ENCODE results near the gene CDKL1.

The CDKL1 gene

GRCh38 chr14:50407111-50407812 is 10.6 kb upstream of the CDKL1 start:
- Histone ChIP-seq H3K4me1 (ENCODE audit: insufficient read depth, low read length) (no peaks in the 10 kb centered on the region), H4K20me1 (ENCODE audit: insufficient read depth, low read length) (no peaks in the 10 kb centered on the region), H3K9ac (ENCODE audit: low read depth, low read length) (no peak overlapping the region), H3K9me3 (ENCODE audit: insufficient read depth, low read length, severe bottlenecking) (no peaks in the 10 kb centered on the region), H3K4me3 (ENCODE audit: low read depth in 1 of 2, low read length in 2 of 2) (no peak overlapping the region), H3K27me3 (ENCODE audit: insufficient read depth, low read length, poor library complexity) (no peaks in the 10 kb centered on the region), H3K36me3 (ENCODE audit: insufficient read depth, low read length) (no peaks in the 10 kb centered on the region), H3K79me2 (ENCODE audit: insufficient read depth, low read length) (no peaks in the 10 kb centered on the region), H2AFZ (ENCODE audit: low read depth, low read length) (no peak overlapping the region), H3K27ac (ENCODE audit: low read length) (no peak overlapping the region), H3K4me2 (ENCODE audit: insufficient read depth, low read length) (no peak overlapping the region)
- DNase-seq (no peak), ATAC-seq (ENCODE audit: insufficient read depth, low read depth) (no peak)
- TF ChIP-seq EZH2 (IDR thresholded peaks at IDR 0.05; ENCODE audit: borderline replicate concordance, low read depth, low read length, severe bottlenecking) (no peak), CTCF (IDR thresholded peaks at IDR 0.05; ENCODE audit: borderline replicate concordance, extremely low read depth, low read length, poor library complexity, severe bottlenecking) (no peak)

GRCh38 chr14:50403419-50403818 is 6.7 kb upstream of the CDKL1 start:
- no peaks in the 10 kb centered on the region for H4K20me1 ChIP-seq (ENCODE audit: insufficient read depth, low read length)
- no peaks in the 10 kb centered on the region for H3K36me3 ChIP-seq (ENCODE audit: insufficient read depth, low read length)
- H3K9ac ChIP-seq (ENCODE audit: low read depth, low read length): no peak overlapping the region
- no peak overlapping the region for H3K4me3 ChIP-seq (ENCODE audit: low read depth in 1 of 2, low read length in 2 of 2)
- no peaks in the 10 kb centered on the region for H3K9me3 ChIP-seq (ENCODE audit: insufficient read depth, low read length, severe bottlenecking)
- no peak overlapping the region for H2AFZ ChIP-seq (ENCODE audit: low read depth, low read length)
- TF ChIP-seq EZH2 (IDR thresholded peaks at IDR 0.05; ENCODE audit: borderline replicate concordance, low read depth, low read length, severe bottlenecking): no peak
- no peak for TF ChIP-seq CTCF (IDR thresholded peaks at IDR 0.05; ENCODE audit: borderline replicate concordance, extremely low read depth, low read length, poor library complexity, severe bottlenecking)
- H3K4me2 ChIP-seq (ENCODE audit: insufficient read depth, low read length): no peak overlapping the region
- no peaks in the 10 kb centered on the region for H3K27me3 ChIP-seq (ENCODE audit: insufficient read depth, low read length, poor library complexity)
- H3K27ac ChIP-seq (ENCODE audit: low read length): no peak overlapping the region
- DNase-seq: no peak
- no peak for ATAC-seq (ENCODE audit: insufficient read depth, low read depth)
- H3K79me2 ChIP-seq (ENCODE audit: insufficient read depth, low read length): no peaks in the 10 kb centered on the region
- H3K4me1 ChIP-seq (ENCODE audit: insufficient read depth, low read length): no peaks in the 10 kb centered on the region

GRCh38 chr14:50402965-50403364 is 6.3 kb upstream of the CDKL1 start:
- ATAC-seq (ENCODE audit: insufficient read depth, low read depth) (no peak), DNase-seq (no peak)
- no peaks in the 10 kb centered on the region for H3K36me3 ChIP-seq (ENCODE audit: insufficient read depth, low read length)
- H3K4me3 ChIP-seq (ENCODE audit: low read depth in 1 of 2, low read length in 2 of 2): no peak overlapping the region
- H3K79me2 ChIP-seq (ENCODE audit: insufficient read depth, low read length): no peaks in the 10 kb centered on the region
- no peaks in the 10 kb centered on the region for H3K4me1 ChIP-seq (ENCODE audit: insufficient read depth, low read length)
- no peaks in the 10 kb centered on the region for H4K20me1 ChIP-seq (ENCODE audit: insufficient read depth, low read length)
- no peak overlapping the region for H3K4me2 ChIP-seq (ENCODE audit: insufficient read depth, low read length)
- no peak overlapping the region for H3K27ac ChIP-seq (ENCODE audit: low read length)
- H2AFZ ChIP-seq (ENCODE audit: low read depth, low read length): no peak overlapping the region
- H3K9ac ChIP-seq (ENCODE audit: low read depth, low read length): no peak overlapping the region
- H3K9me3 ChIP-seq (ENCODE audit: insufficient read depth, low read length, severe bottlenecking): no peaks in the 10 kb centered on the region
- no peaks in the 10 kb centered on the region for H3K27me3 ChIP-seq (ENCODE audit: insufficient read depth, low read length, poor library complexity)
- TF ChIP-seq CTCF (IDR thresholded peaks at IDR 0.05; ENCODE audit: borderline replicate concordance, extremely low read depth, low read length, poor library complexity, severe bottlenecking) (no peak), EZH2 (IDR thresholded peaks at IDR 0.05; ENCODE audit: borderline replicate concordance, low read depth, low read length, severe bottlenecking) (no peak)

All from DND-41 (cell line).